Subcutaneous abdominal adipose tissue (tissue), 5 donors: Measurements from ENCODE around the gene COPE.
A peak's percentile ranks its signal among the peaks of the same experiment; 100 is the strongest.

Source experiments
- H3K27ac ChIP-seq: one replicate; pipeline ENCODE4 v1.7.0; 2013; ENCODE audit warnings: low read depth, mild to moderate bottlenecking, inconsistent platforms, low read length, moderate library complexity
- H3K27me3 ChIP-seq, 5 donors: one replicate each; pipeline ENCODE4 v1.7.0; 2013; ENCODE audit warnings: low read length in 5 of 5, inconsistent platforms in 1 of 5; ENCODE audit not compliant: control insufficient read depth in 5 of 5, insufficient read depth in 4 of 5
- H3K36me3 ChIP-seq, 5 donors: one replicate each; pipeline ENCODE4 v1.7.0; 2013; ENCODE audit warnings: low read length in 5 of 5; ENCODE audit not compliant: control insufficient read depth in 5 of 5, insufficient read depth in 5 of 5
- H3K4me1 ChIP-seq, 5 donors: one replicate each; pipeline ENCODE4 v1.7.0; 2013; ENCODE audit warnings: low read length in 5 of 5, mild to moderate bottlenecking in 3 of 5, moderate library complexity in 1 of 5; ENCODE audit not compliant: control insufficient read depth in 5 of 5, insufficient read depth in 5 of 5
- H3K4me3 ChIP-seq, 5 donors: one replicate each; pipeline ENCODE4 v1.7.0; 2013; ENCODE audit warnings: low read length in 5 of 5, low read depth in 1 of 5
- H3K9ac ChIP-seq, 5 donors: one replicate each; pipeline ENCODE4 v1.7.0; 2013; ENCODE audit warnings: low read length in 5 of 5, mild to moderate bottlenecking in 4 of 5, moderate library complexity in 3 of 5
- H3K9me3 ChIP-seq, 5 donors: one replicate each; pipeline ENCODE4 v1.7.0; 2013; ENCODE audit warnings: low read length in 5 of 5; ENCODE audit not compliant: control insufficient read depth in 5 of 5
- donor health status: healthy.
- donor health status: healthy.
- donor health status: healthy.
- donor health status: healthy.
- donor health status: healthy.

Gene COPE

DNA sequence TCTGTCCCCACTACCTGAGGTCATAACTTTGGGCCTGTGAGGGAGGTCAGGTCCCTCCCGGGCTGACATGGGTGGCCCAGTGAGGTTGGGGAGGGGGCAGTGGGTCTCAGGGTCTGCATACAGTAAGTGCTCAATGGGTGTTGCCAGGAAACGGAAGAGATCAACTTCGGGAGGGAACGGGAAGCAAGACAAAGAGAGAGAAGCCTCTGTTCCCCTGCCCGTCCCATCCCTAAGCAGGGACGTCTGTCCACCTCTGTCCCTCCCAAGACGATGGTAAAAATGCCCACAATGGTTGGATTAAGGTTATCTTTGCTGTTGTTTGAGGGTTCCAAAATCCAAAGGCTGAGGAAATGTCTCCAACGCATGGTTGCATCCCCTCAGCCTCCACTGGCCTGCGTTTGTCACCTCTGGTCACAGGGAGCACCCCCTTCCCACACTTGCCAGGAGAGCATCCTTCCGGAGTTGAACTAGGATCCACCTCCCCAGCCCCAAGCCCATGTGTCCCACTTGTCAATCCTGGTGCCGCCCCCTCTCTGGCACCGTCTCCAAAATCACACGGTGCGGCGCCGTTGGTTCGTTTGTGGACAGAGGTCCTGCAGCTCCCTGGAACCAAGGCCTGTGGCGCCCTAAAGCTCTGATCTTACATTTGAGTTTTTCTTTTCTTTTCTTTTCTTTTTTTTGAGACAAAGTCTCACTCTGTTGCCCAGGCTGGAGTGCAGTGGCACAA, 22.6 kb upstream of the COPE start:
- H3K27me3 ChIP-seq = no peaks in the 10 kb centered on the region
- H3K36me3 ChIP-seq = peaks cover 0 to 10% (median 6%) of the 10 kb centered on the region in 5 donors
- peak overlapping the region; percentile 37 to 57 (median 48) for H3K4me3 ChIP-seq
- H3K9me3 ChIP-seq = no peaks in the 10 kb centered on the region
- peaks cover 0 to 27% (median 19%) of the 10 kb centered on the region in 5 donors for H3K4me1 ChIP-seq
- H3K9ac ChIP-seq = peak overlapping the region in 1 of 5 donors; percentile 11
- no peak overlapping the region for H3K27ac ChIP-seq

DNA sequence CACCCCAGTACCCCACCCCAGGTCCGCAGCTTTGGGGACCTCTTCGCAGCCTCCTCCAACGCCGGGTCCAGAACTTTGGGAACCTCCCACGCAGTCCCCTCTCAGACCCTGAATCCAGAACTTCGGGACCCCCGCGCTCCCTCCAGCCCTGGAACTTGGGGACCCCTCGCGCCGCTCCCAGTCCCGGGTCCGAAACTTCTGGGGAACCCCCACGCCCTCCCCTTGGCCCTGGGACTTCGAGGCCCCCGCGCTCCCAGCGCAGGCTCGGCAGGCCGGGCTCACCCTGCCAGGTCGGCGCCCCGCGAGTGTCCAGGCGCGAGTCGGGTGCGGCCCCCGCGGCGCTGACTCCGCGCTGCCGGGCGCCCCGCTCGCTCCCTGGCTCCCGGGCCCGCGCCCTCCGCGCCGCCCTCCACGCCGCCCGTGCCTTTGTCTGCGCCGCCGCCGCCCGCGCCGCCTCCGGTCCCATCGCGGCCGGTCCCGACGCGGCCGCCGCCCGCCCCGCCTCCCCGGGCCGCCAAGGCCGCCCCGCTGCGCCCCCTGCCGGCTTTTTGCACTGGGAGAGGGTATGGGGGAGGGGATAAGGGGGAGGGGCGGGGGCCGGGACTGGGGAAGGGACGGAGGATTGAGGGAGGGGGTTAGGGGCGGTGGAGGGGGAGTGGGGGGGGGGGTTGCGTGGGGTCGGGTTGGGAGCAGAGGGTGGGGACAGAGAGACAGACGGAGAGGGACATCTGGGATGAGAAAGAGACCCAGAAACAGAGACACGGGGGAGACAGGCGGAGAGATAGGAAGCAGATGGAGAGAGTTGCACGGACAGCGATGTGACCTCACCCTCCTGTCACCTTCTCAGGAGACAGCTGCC, 21.8 kb upstream of the COPE start, which contains the start of gene HOMER3:
Gene HOMER3, minus strand, starts transcription at position 449 of the 859 bp plus-strand sequence. CDS start 2,235 bp downstream, outside the sequence.
- Histone ChIP-seq H3K27ac (peak within 1 kb of the TSS; percentile 57), H3K4me1 (peaks cover 0 to 27% (median 19%) of the 10 kb centered on the region in 5 donors)

DNA sequence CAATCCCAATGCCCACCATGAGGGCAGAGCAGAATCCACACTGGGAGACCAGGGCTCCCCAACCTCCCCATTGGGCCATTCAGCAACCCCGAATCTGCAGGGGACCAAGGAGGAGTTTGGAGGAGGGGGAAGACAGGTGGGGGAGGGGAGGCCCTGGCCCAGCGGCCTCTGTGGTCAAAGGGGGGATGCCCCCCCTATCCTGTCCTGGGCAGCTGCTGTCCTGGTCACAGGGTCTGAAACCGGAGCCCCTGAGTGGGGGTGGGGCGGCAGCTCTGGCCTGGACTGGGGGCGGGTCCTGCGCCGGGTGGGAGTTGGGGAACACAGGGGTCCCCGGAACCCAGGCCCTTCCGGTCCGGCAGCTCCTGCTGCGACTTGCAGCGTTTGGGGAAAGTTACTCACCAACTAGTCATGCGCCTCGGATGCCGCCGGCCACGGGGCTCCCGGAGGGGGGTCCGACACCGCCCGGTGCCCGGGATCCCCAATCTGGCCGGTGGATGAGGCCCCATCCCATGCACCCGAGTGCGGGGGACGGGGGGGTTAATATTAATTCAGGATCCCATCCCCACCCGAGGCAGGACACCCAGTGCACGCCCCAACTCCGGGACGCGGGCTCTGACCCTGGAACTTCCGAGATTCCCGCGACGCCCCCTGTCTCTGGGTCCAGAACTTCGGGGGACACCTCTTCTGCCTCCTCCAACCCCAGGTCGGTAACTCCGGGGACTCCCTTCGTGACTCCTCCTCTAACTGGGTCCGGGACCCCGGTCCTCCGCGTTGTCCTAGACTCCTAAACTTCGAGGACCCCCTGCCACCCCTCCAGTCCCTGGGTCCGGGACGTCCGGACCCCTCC, 21.0 kb upstream of the COPE start:
- Histone ChIP-seq H3K9ac (peak overlapping the region; percentile 72 to 92 (median 79)), H3K27me3 (no peaks in the 10 kb centered on the region), H3K9me3 (no peaks in the 10 kb centered on the region), H3K4me1 (peaks cover 0 to 27% (median 19%) of the 10 kb centered on the region in 5 donors), H3K4me3 (peak overlapping the region; percentile 68 to 82 (median 73)), H3K36me3 (peaks cover 0 to 10% (median 6%) of the 10 kb centered on the region in 5 donors), H3K27ac (peak overlapping the region; percentile 57)

More for the DNA sequence above, 21.8 kb upstream of the COPE start, which contains the start of gene HOMER3:
- H3K9me3 ChIP-seq = no peaks in the 10 kb centered on the region
- peak within 1 kb of the TSS; percentile 72 to 92 (median 79) for H3K9ac ChIP-seq
- peaks cover 0 to 10% (median 6%) of the 10 kb centered on the region in 5 donors for H3K36me3 ChIP-seq
- no peaks in the 10 kb centered on the region for H3K27me3 ChIP-seq
- peak within 1 kb of the TSS; percentile 68 to 82 (median 73) for H3K4me3 ChIP-seq

DNA sequence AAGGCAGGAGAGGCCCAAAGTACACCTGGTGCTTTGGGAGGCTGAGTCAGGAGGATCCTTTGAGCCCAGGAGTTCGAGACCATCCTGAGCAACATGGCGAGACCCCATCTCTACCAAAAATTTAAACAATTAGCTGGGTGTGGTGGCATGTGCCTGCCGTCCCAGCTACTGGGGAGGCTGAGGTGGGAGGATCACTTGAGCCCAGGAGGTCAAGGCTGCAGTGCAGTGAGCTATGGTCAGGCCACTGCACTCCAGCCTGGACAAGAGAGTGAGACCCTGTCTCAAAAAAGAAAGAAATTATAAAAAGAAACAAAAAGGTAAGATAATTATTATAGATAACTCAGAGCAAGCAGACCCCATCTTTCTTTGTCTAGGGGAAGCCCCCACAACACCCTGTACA, 20.0 kb upstream of the COPE start:
- Histone ChIP-seq H3K27me3 (no peaks in the 10 kb centered on the region), H3K9me3 (no peaks in the 10 kb centered on the region), H3K36me3 (peaks cover 0 to 17% (median 10%) of the 10 kb centered on the region in 5 donors), H3K4me1 (peaks cover 0 to 27% (median 19%) of the 10 kb centered on the region in 5 donors), H3K9ac (no peak overlapping the region), H3K27ac (no peak overlapping the region), H3K4me3 (no peak overlapping the region)

DNA sequence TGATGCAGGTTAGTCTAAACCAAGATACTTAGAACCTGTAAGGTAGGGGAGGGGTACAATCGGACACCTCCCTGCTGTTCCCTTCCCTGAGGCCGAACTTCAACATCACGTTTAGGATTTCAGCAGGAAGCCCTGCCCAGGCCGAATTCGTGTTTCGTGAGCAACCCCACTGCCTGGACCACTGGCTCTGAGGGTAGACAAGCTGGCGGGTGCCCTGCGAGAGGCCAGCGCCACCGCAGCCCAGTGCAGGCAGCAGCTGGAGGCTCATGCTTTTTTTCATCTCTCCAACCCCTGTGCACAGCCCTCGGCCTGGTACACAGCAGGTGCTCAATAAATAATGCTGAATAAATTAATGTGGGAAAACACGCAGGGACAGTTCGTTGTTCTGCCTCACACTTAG, 14.1 kb upstream of the COPE start:
- H3K4me3 ChIP-seq = no peak overlapping the region
- no peak overlapping the region for H3K27ac ChIP-seq
- no peaks in the 10 kb centered on the region for H3K27me3 ChIP-seq
- peaks cover 0 to 4% (median 0%) of the 10 kb centered on the region in 5 donors for H3K4me1 ChIP-seq
- no peaks in the 10 kb centered on the region for H3K9me3 ChIP-seq
- H3K36me3 ChIP-seq = peaks cover 0 to 51% (median 36%) of the 10 kb centered on the region in 5 donors
- no peak overlapping the region for H3K9ac ChIP-seq

DNA sequence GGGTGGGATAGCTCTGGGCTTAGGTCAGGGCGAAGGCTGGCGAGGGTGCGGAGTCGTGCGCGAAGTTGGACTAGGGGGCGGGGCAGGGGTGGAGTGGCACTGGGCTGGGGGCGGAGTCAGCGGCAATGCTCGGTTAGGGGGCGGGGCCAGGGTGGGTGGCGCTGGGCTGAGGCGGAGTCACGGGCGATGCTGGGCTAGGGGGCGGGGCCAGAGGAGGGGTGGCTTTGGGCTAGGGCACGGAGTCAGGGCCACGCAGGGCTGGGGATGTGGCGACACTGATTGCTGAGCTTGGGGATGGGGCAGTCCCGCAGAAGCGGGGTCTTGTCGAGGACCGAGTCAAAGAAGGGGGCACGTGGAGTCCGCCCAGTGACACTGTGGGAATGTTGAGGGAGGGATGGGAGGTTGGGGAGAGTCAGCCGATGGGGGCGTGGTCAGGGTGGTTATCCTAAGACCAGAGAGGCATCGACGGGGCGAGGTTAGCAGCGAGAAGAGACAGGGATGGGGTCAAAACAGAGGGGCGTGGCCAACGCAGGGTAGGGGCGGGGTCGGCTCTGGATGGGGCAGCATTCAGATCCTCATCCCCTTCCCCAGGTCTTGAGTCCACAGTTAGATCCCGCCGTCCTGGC, 13.1 kb upstream of the COPE start:
- H3K27ac ChIP-seq = no peak overlapping the region
- H3K36me3 ChIP-seq = peaks cover 0 to 54% (median 42%) of the 10 kb centered on the region in 5 donors
- H3K4me1 ChIP-seq = peaks cover 0 to 4% (median 0%) of the 10 kb centered on the region in 5 donors
- H3K9ac ChIP-seq = no peak overlapping the region
- no peaks in the 10 kb centered on the region for H3K9me3 ChIP-seq
- no peak overlapping the region for H3K4me3 ChIP-seq
- no peaks in the 10 kb centered on the region for H3K27me3 ChIP-seq

DNA sequence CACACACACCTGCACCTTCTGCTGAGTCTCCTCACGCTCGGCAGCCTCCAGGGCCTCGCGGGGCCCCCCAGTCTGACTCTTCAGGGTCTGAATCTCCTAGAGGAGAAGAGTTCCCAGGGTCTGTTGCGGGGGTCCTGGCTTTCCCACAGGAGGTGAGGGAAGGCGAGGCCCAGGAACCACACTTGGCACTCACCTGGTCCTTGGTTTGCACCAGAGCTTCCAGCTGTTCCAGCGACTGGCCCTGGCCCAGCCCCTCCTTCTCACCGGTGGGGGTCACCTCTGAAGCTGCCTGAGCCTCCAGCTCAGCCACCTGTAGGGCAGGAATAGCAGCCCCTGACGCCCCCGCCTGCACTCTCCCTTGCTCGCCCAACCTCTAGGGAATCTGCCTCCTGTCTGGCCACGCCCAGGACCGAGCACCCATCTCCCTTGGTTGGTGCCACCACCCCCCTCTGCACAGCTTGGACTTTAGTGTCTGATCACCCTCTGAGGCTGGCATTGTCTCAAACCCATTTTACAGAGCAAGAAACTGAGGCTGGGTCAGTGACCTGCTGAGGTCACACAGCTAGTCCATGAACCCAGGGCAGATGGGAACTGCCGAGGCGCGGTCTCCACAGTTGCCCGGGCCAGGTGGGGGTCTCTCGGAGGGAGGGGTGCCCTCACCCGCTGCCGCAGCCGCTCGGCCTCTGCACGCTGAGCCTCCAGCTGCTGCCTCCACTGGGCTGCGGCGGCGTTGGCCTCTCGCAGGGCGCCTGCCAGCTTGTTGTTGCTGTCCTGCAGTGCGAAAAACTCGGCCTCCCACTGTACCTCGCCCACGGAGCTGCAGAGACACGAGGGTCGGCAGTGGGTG, 12.4 kb upstream of the COPE start:
- no peak overlapping the region for H3K4me3 ChIP-seq
- peaks cover 0 to 4% (median 0%) of the 10 kb centered on the region in 5 donors for H3K4me1 ChIP-seq
- no peaks in the 10 kb centered on the region for H3K9me3 ChIP-seq
- H3K27me3 ChIP-seq = no peaks in the 10 kb centered on the region
- no peak overlapping the region for H3K27ac ChIP-seq
- no peak overlapping the region for H3K9ac ChIP-seq
- H3K36me3 ChIP-seq = peaks cover 0 to 58% (median 45%) of the 10 kb centered on the region in 5 donors

DNA sequence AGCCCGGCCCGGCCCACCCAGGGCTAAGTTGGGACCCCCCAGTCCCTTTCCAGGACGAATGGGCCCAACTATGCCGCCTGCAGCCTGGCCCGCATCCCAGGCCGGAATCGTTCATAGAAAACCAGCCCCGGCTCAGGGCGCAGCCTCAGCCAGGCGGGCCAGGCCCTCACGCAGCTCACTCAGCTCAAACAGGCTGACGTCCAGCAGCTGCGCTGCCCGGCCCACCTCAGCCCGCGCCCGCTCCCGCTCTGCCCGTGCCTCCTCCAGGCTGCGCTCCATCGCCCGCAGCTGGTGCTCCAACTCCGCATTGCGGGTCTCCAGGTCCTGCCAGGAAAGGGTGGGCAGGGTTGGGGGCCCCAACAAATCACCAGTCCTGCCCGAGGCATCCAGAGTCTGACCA, 10.1 kb upstream of the COPE start:
- H3K9ac ChIP-seq = no peak overlapping the region
- peaks cover 0 to 4% (median 0%) of the 10 kb centered on the region in 5 donors for H3K4me1 ChIP-seq
- peaks cover 0 to 73% (median 61%) of the 10 kb centered on the region in 5 donors for H3K36me3 ChIP-seq
- no peak overlapping the region for H3K27ac ChIP-seq
- H3K27me3 ChIP-seq = no peaks in the 10 kb centered on the region
- H3K4me3 ChIP-seq = no peak overlapping the region
- no peaks in the 10 kb centered on the region for H3K9me3 ChIP-seq
